ENCODE results near the gene TXNRD2.

DNA sequence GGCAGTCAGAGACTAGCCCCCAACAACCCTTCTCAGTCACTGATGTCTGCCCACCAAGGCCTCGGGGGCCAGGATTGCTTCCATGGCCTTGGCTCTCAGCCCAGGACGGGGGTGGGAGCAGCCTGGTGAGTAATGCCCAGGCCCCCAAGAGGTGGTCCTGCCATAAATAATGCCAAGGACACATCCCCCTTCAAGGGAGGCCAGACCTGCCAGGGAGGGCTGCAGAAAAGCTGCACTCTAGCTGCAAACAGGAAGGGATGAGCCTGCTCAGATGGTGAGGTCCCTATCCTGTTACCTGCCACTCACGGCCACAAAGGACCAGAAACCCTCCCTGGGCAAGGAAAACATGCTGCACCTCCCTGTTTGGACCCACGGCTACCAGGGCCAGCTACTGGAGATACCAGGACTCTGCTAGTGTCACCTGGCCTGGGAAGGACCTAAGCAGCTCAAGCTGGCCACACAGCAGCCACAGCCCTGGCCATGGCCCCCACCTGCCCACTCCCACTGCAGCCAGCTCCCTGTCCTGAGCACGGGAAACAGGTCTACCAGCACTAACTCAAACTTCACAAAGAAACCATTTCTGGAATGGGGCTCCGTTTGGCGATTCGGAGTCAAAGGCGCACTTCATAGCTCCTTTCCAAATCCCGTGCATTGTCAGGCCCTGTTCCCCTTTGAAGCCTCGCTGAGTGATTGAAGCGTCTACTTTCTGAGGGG is 99.1 kb downstream of the TXNRD2 start:
- TF ChIP-seq, protein P1, sequence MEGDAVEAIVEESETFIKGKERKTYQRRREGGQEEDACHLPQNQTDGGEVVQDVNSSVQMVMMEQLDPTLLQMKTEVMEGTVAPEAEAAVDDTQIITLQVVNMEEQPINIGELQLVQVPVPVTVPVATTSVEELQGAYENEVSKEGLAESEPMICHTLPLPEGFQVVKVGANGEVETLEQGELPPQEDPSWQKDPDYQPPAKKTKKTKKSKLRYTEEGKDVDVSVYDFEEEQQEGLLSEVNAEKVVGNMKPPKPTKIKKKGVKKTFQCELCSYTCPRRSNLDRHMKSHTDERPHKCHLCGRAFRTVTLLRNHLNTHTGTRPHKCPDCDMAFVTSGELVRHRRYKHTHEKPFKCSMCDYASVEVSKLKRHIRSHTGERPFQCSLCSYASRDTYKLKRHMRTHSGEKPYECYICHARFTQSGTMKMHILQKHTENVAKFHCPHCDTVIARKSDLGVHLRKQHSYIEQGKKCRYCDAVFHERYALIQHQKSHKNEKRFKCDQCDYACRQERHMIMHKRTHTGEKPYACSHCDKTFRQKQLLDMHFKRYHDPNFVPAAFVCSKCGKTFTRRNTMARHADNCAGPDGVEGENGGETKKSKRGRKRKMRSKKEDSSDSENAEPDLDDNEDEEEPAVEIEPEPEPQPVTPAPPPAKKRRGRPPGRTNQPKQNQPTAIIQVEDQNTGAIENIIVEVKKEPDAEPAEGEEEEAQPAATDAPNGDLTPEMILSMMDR (IDR thresholded peaks at IDR 0.05): no peak
- TF ChIP-seq POLR2A (IDR thresholded peaks at IDR 0.05): no peak

Measured in thyroid gland (tissue), 4 donors.